ENCODE data around the gene SP4.

GRCh38 chr7:21480693-21481403 is 53.0 kb downstream of the SP4 start:
- TF ChIP-seq EZH2 (IDR thresholded peaks at IDR 0.05; ENCODE audit: low read depth, unreplicated experiment) (no peak), STAT1 (IDR thresholded peaks at IDR 0.05; ENCODE audit: unreplicated experiment) (no peak), CTCF (conservative IDR thresholded peaks at IDR 0.05; ENCODE audit: low read depth in 2 of 2) (no peak), POLR2AphosphoS5 (IDR thresholded peaks at IDR 0.05; ENCODE audit: low read depth) (no peak)
